ENCODE measurements around the gene ARHGAP22.

ARHGAP22 gene

DNA sequence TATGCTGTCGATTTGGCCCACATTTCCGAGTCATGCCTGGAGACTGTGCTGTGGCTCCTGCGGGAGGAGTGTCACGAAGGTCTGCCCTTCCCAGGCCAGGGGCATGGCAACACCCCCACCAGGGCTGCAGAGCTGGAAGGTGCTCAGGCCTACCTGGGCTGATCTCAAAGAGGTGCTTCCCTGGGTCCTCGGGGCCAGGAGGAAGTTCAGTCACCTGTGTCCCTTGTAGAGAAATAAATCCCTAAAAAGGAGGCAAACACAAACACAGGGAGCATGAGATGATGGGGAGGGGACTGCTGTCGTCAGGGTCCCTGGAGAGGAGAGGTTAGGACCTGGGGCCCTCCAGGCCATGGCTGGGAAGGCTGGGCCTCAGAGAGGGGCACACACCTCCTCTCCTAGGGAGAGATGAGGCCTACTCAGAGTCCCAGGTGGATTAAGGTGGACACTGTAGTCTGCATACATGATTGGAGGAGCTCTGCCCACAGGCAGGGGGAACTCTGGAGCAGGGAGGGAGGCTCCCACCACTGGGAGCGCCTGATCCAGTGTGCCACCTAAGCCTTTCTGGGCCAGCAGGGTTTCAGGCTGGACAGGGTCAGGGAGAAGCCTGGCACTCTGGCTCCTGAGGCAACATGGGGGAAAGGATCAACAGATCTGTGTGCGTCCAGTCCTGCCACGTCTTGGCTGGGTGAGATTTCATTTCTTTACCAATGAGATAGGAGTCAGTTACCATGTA lies 49.4 kb downstream of the ARHGAP22 start:
- DNase-seq (ENCODE audit: low read depth in 1 of 2, low spot score in 1 of 2) = no peak

GRCh38 chr10:48554656-48555055 lies 50.2 kb downstream of the ARHGAP22 start:
- no peak for DNase-seq (ENCODE audit: low read depth in 1 of 2, low spot score in 1 of 2)

GRCh38 chr10:48554246-48554645 lies 50.6 kb downstream of the ARHGAP22 start:
- no peak for DNase-seq (ENCODE audit: low read depth in 1 of 2, low spot score in 1 of 2)

DNA sequence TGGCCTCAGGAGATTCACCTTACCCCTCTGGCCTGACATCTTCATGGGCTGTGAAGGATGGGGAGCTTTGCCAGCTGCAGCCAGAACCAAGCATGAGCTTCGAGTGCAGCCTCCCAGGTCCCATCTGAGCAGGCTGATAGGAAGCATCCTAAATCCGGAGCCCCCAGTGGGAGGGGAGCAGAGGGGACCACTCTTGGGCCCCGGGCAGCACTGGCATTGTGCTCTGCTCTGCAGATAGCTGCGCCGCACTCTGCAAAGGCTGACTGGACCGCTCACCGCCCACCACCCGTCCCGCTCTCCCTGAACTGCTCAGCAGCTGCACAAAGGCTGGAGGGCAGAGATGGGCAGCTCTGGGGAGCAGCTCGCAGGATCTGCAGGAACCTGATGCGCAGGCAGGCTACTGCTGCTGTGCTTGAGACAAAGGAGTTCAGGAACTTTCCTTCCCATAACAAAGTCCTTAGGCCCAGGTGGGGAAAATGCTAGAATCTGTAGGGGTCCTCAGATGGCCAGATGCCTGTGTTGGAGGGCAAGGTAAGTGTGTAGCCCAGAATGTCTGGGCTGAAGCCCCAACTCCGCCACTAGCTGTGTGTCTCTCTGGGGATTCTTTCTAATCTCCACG lies 51.8 kb downstream of the ARHGAP22 start:
- DNase-seq (ENCODE audit: low read depth in 1 of 2, low spot score in 1 of 2) = no peak

DNA sequence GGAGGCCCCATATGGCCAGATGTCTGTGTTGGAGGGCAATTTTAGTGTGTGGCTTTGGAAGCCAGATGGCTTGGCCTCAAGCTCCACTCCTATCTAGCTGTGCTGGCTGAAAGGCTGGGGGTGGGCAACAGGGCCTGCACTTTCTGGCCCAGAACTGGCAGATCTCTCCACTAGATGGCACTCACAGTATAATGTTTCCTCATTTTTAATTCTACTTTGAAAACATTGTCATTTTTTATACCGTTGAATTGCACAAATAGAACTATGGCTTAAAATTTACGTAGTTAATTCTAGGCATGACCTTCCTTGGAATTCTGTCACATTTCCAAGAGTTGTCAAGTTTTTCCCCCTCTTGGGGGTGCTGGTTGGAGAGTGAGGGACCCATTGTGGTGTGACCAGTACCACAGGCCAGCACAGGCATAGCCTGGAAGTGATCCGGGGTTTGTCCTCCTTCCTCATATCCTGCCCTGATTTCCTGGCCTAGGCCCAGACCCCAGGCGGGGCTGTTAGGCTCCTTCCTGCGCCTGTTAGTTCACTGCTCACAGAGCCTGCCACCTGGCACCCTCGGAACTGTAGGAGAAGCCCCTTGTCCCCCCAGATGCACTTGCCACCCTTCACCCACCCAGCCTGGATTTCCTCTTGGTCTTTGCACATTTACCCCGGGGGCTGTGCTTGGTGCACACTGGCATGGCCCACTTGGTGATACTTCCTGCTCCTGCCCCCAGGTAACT lies 52.8 kb downstream of the ARHGAP22 start:
- DNase-seq (ENCODE audit: low read depth in 1 of 2, low spot score in 1 of 2) = no peak

GRCh38 chr10:48550977-48551376 lies 53.9 kb downstream of the ARHGAP22 start:
- DNase-seq (ENCODE audit: low read depth in 1 of 2, low spot score in 1 of 2) = no peak

DNA sequence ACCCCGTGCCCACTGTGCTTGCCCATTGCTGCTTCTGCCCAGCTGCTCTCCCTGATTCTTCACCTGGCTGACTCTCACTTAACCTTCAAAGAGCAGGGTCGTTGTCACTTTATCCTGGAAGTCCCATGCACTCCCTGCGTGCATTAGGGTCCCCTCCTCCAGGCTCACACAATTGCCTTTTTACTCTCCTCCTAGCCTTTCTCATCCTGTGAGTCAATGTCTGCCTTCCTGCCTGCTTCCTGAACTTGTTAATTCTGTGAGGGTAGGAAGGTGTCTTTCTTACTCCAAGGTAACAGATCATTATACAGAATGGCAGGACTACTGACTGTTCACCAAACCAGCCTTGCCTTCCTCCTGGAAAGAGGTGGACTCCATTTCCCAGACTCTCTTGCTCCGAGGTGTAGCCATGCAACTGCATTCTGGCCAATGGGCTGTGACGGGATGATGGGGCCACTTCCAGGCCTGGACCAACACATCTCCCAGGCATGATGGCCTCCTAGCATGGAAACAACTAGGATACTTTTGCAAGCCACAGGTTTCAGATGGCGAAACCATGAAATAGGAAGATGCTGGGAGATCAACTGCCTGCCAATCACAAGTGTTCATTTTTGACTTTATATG lies 54.7 kb downstream of the ARHGAP22 start:
- DNase-seq (ENCODE audit: low read depth in 1 of 2, low spot score in 1 of 2) = no peak

- DNase-seq (ENCODE audit: low read depth in 1 of 2, low spot score in 1 of 2) = no peak
Measured at GRCh38 chr10:48549236-48549635, 55.6 kb downstream of the ARHGAP22 start.

- DNase-seq (ENCODE audit: low read depth in 1 of 2, low spot score in 1 of 2) = no peak
Measured at GRCh38 chr10:48548531-48549135, 56.2 kb downstream of the ARHGAP22 start.

GRCh38 chr10:48547981-48548380 lies 56.9 kb downstream of the ARHGAP22 start:
- no peak for DNase-seq (ENCODE audit: low read depth in 1 of 2, low spot score in 1 of 2)

- no peak for DNase-seq (ENCODE audit: low read depth in 1 of 2, low spot score in 1 of 2)
Measured at GRCh38 chr10:48547061-48547895, 57.6 kb downstream of the ARHGAP22 start.

GRCh38 chr10:48545462-48546145 lies 59.3 kb downstream of the ARHGAP22 start:
- DNase-seq (ENCODE audit: low read depth in 1 of 2, low spot score in 1 of 2) = no peak

- no peak for DNase-seq (ENCODE audit: low read depth in 1 of 2, low spot score in 1 of 2)
Measured at GRCh38 chr10:48543182-48543844, 61.6 kb downstream of the ARHGAP22 start.

GRCh38 chr10:48542471-48543181 lies 62.2 kb downstream of the ARHGAP22 start:
- no peak for DNase-seq (ENCODE audit: low read depth in 1 of 2, low spot score in 1 of 2)

DNA sequence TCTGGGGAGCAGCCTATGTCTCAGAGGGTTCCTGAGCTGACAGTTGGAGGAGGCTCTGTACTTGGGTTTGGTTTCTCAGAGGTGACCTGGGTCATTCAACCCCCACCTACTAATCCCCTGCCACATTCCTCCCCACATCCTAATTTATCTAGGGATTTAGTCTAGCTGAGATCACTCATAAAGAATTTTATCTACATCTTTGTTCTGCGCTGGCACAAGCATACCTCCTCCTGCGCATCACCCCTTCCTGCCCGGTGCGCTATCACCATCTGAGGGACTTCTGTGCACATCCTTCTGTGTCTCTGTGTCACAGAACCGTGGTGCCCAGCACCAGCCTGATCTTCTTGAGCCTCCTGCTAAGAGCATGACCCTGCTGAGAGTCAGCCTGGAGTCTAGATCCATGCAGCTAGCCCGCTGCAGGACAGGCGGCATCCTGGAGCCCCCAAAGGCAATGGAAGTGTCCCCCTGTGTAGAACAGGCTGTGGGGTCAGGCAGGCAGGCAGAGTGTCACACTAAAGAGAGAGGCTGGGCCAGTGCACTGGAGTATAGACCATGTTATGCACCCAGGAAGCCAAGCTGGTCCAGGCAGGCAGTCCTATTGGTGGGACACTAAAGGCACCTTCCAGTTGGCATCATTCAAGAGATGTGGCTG lies 63.6 kb downstream of the ARHGAP22 start:
- DNase-seq (ENCODE audit: low read depth in 1 of 2, low spot score in 1 of 2) = no peak

DNA sequence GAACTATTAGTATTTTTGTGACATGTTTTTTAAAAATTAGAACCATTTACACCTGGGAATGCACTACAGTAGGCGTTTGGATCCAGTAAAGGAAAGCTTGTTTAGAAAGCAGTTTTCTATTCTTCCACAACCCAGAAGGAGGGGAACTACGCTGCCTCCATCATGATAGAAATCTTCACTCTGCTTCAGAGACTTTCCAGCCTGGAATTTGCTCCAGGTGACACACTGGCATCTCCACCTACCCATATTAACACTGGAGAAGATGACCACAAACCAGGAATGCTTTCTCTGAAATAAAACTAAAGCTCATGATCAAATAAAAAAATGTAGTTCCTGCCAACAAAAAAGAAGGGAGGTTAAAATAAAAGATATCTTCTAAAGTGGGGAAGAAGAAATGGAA lies 66.3 kb downstream of the ARHGAP22 start:
- DNase-seq (ENCODE audit: low read depth in 1 of 2, low spot score in 1 of 2) = no peak

DNA sequence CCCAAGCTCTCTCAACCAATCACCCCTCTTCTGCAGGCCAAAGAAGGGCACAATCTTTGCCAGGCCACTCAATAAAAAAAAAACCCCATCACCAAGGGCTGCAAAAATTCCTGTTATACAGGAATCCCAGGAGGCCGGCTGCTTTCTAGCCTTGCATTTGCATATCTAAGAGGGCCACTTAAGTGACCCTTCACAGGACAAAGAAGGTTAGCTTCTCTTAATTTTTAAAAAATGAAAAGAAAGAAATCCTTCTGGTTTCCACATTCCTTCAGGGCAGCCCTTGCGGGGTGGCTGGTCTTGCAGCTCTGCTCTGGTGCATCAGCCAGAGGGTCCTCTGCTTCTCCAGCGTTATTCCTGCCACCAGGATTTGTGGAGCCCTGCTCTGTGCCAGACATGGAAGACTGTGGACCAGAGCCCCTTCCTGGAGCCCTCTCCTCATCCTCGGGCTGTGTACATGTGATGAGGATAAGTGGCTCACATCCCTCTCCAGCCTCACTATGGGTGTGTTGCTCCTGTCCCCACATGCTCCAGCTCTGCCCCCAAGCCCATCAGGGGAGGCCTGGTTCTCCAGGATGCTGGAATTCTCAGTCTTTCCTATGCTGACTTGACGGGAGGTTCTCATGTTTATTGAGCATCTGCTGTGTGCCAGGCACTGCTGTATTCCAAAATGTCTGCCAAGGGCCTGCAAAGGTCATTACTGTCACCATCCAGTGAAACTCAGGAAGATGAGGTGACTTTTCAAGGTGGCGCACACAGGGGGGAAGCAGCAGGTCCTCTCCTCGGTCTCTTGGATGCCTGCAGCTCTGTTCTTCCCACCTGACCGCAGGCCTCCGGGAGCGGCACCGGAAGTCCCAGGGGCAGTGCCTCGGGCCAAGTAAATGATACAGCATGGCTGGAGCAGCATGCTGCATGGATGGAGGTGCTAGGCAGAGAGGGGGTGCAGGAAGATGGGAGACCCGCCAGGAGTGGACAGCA lies 67.7 kb downstream of the ARHGAP22 start:
- DNase-seq (ENCODE audit: low read depth in 1 of 2, low spot score in 1 of 2) = no peak

Measured in activated T-helper 1 cell treated with anti-CD3 and anti-CD28 coated beads, Interleukin-2, amount 50 U/mL, for 16 hours (primary cell).